HEK293T (cell line): ENCODE results near the gene UIMC1.

Source experiments
- CTCF ChIA-PET: fragments of 350-600 bp; formaldehyde crosslinking; extraction: SDS; loops from one replicate; lab custom pipeline; 2021; ENCODE audit warnings: antibody characterized with exemption, inconsistent platforms; lab: Yijun Ruan, JAX
- POLR2A ChIA-PET: fragments of 350-600 bp; formaldehyde crosslinking; extraction: SDS; loops from one replicate; lab custom pipeline; 2020; ENCODE audit warnings: antibody characterized with exemption, inconsistent platforms; lab: Yijun Ruan, JAX
- DNase-seq: peaks from one replicate; pipeline ENCODE4 v3.0.0; 2012; ENCODE audit warnings: mixed read lengths; ENCODE audit errors: extremely low spot score
- ARNT ChIP-seq: fragments of 450-650 bp; IDR thresholded peaks from 2 replicates; pipeline ENCODE4 v1.6.1; 2017; ENCODE audit warnings: mild to moderate bottlenecking
- BHLHE40 ChIP-seq: fragments of 450-650 bp; IDR thresholded peaks from 2 replicates; pipeline ENCODE4 v1.6.1; 2016; ENCODE audit warnings: mild to moderate bottlenecking, moderate library complexity, borderline replicate concordance
- CTBP1 ChIP-seq: fragments of 450-650 bp; IDR thresholded peaks from 2 replicates; pipeline ENCODE4 v1.6.1; 2016; ENCODE audit warnings: borderline replicate concordance
- ELF4 ChIP-seq: fragments of 450-650 bp; IDR thresholded peaks from 2 replicates; pipeline ENCODE4 v1.6.1; 2017; ENCODE audit warnings: antibody characterized with exemption
- FOXA1 ChIP-seq: fragments of 450-650 bp; IDR thresholded peaks from 2 replicates; pipeline ENCODE4 v1.6.1; 2016; ENCODE audit warnings: mild to moderate bottlenecking
- FOXK2 ChIP-seq: fragments of 450-650 bp; IDR thresholded peaks from 2 replicates; pipeline ENCODE4 v1.6.1; 2016; ENCODE audit warnings: mild to moderate bottlenecking
- FOXM1 ChIP-seq: fragments of 450-650 bp; IDR thresholded peaks from 2 replicates; pipeline ENCODE4 v1.6.1; 2017; ENCODE audit warnings: mild to moderate bottlenecking, borderline replicate concordance
- HDGF ChIP-seq: fragments of 450-650 bp; IDR thresholded peaks from 2 replicates; pipeline ENCODE4 v1.6.1; 2017; ENCODE audit warnings: antibody characterized with exemption, borderline replicate concordance
- L3MBTL2 ChIP-seq: fragments of 450-650 bp; conservative IDR thresholded peaks from 2 replicates; pipeline ENCODE4 v1.6.1; 2016; ENCODE audit warnings: mild to moderate bottlenecking
- LEF1 ChIP-seq: fragments of 450-650 bp; IDR thresholded peaks from 2 replicates; pipeline ENCODE4 v1.6.1; 2017; ENCODE audit warnings: mild to moderate bottlenecking, borderline replicate concordance
- NFRKB ChIP-seq: fragments of 450-650 bp; IDR thresholded peaks from 2 replicates; pipeline ENCODE4 v1.6.1; 2016; ENCODE audit warnings: mild to moderate bottlenecking, moderate library complexity
- PKNOX1 ChIP-seq: fragments of 450-650 bp; IDR thresholded peaks from 2 replicates; pipeline ENCODE4 v1.6.1; 2016
- SP1 ChIP-seq: fragments of 450-650 bp; IDR thresholded peaks from 2 replicates; pipeline ENCODE4 v1.6.1; 2017
- SUZ12 ChIP-seq: fragments of 450-650 bp; IDR thresholded peaks from 2 replicates; pipeline ENCODE4 v1.6.1; 2016; ENCODE audit warnings: mild to moderate bottlenecking
- TARDBP ChIP-seq: fragments of 450-650 bp; IDR thresholded peaks from 2 replicates; pipeline ENCODE4 v1.6.1; 2016
- ZNF384 ChIP-seq: fragments of 450-650 bp; IDR thresholded peaks from 2 replicates; pipeline ENCODE4 v1.6.1; 2016

The UIMC1 gene

GRCh38 chr5:176916337-176916736, 90.2 kb downstream of the UIMC1 start:
- POLR2A ChIA-PET = no interaction called here

DNA sequence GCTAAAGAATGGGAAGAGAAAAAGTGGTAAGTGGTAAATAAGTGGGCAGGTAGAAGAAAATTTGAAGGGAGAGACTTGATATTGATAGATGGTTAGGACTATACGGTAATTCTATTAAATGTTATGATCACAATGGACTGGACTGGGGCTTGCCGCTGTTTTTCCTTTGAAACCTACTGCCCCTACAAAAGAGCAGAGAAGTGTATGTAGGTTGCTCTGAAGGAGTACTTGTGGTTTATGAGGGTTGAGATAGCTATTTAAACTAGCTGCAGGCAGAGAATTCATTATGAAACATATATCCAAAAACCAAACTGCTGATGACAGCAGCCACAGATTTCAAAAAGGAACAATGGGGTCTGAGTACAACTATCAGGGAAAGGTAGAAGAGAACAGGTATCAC, 90.7 kb downstream of the UIMC1 start:
- no peak for DNase-seq
- ChIA-PET CTCF (no interaction called here), POLR2A (no interaction called here)
- TF ChIP-seq CTBP1 (no peak), ARNT (no peak), FOXA1 (no peak), ZNF384 (no peak), BHLHE40 (no peak), FOXK2 (no peak), L3MBTL2 (no peak), SP1 (no peak), LEF1 (no peak), ELF4 (no peak), TARDBP (no peak), FOXM1 (no peak)

More at GRCh38 chr5:176916337-176916736, 90.2 kb downstream of the UIMC1 start:
- TF ChIP-seq ARNT = no peak
- TF ChIP-seq ELF4 = no peak
- TF ChIP-seq L3MBTL2 = no peak
- TF ChIP-seq SUZ12 = no peak
- TF ChIP-seq SP1 = no peak
- TF ChIP-seq FOXA1 = no peak
- no peak for TF ChIP-seq FOXK2
- TF ChIP-seq PKNOX1 = no peak
- TF ChIP-seq BHLHE40 = no peak
- TF ChIP-seq TARDBP = no peak
- no peak for TF ChIP-seq HDGF
- TF ChIP-seq LEF1 = no peak
- TF ChIP-seq CTBP1 = no peak
- no peak for TF ChIP-seq NFRKB
- no peak for TF ChIP-seq FOXM1
- TF ChIP-seq ZNF384 = no peak
- no peak for DNase-seq
- CTCF ChIA-PET = no interaction called here

- no peak for DNase-seq
- TF ChIP-seq ZNF384 (no peak), SUZ12 (no peak), NFRKB (no peak), ELF4 (no peak)
- POLR2A ChIA-PET = no interaction called here
- CTCF ChIA-PET = no interaction called here
These were observed 94.5 kb downstream of the UIMC1 start for GRCh38 chr5:176912115-176912514.

DNA sequence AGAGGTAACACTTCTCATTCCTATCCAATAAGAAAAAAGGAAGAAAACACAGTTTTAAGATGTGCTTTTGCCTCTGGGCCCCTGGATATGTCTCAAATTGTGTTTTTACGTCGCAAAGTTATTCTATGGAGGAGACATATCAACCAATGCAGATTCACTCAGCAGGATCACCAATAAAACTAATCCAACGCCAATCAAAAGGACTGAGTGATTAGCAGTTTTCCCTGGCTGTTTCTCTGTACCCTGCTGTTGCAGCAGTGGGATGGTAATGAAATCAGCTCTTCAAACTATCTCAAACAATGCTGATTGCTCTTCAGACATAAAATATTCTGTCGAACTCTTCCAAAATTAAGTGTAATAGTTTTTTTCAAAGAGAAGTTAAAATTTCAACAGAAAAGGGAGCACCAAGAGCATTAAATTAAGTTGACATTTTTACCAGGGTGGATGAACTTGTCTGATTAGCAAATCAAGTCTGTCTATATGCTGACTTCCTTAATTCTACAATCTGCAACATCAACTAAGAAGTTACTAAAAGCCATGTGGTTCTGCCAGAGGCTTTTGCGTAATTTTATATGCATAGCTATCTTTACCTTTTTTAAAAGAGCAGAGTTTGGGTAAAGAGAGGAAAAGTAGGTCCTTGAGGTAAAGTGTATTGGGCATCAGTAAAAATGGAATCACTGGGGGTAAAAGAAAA, 97.8 kb downstream of the UIMC1 start:
- ChIA-PET CTCF (no interaction called here), POLR2A (interaction anchor here (1.2 kb wide), 1 partner anchor 9 kb away, joined by 3 read pairs; no protein-coding TSS in a partner anchor)
- TF ChIP-seq PKNOX1 (peak; percentile 71), L3MBTL2 (no peak), SUZ12 (no peak), NFRKB (no peak), HDGF (no peak), FOXA1 (no peak)
- DNase-seq = no peak

GRCh38 chr5:176906796-176907195, 99.8 kb downstream of the UIMC1 start:
- ChIA-PET CTCF (no interaction called here), POLR2A (no interaction called here)
- no peak for DNase-seq
- TF ChIP-seq CTBP1 (no peak), FOXA1 (no peak), FOXK2 (no peak), ELF4 (no peak), SUZ12 (no peak), ZNF384 (no peak), TARDBP (no peak), ARNT (no peak)

DNA sequence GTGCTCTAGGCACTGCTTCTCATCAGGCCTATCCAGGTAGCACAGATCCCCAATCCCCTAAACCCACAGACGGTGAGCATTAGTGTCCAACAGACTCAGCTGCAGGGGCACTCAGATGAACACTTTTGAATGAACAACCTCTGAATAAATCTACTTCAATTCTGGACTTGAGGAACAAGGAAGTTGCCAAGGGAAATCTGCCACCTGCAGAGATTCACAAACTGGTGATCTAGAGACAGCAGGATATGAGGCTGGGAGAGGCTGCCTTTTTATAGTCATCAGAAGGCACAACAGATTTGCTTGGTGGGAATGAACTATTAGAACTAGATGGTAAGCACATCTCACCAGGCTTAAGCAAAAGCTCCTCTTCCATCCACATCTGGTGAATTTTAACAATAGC, 100.5 kb downstream of the UIMC1 start:
- ChIA-PET CTCF (no interaction called here), POLR2A (no interaction called here)
- DNase-seq = no peak
- no peak for TF ChIP-seq ZNF384
- TF ChIP-seq LEF1 = no peak
- no peak for TF ChIP-seq BHLHE40
- no peak for TF ChIP-seq TARDBP
- no peak for TF ChIP-seq SUZ12
- TF ChIP-seq SP1 = no peak
- TF ChIP-seq ELF4 = no peak
- no peak for TF ChIP-seq HDGF
- no peak for TF ChIP-seq FOXA1
- TF ChIP-seq FOXK2 = no peak
- no peak for TF ChIP-seq NFRKB
- TF ChIP-seq FOXM1 = no peak

GRCh38 chr5:176904276-176904675, 102.3 kb downstream of the UIMC1 start:
- no peak for TF ChIP-seq SP1
- TF ChIP-seq ZNF384 = no peak
- TF ChIP-seq FOXK2 = no peak
- TF ChIP-seq HDGF = no peak
- no peak for TF ChIP-seq TARDBP
- TF ChIP-seq FOXM1 = no peak
- TF ChIP-seq LEF1 = no peak
- TF ChIP-seq FOXA1 = no peak
- TF ChIP-seq ELF4 = no peak
- TF ChIP-seq SUZ12 = no peak
- no peak for TF ChIP-seq ARNT
- POLR2A ChIA-PET = no interaction called here
- no peak for DNase-seq
- CTCF ChIA-PET = no interaction called here
